K562 (cell line): Measurements from ENCODE around the gene HPS4. TPM values are rescaled to one million over a fixed set of nuclear protein-coding genes. Genes with fewer than 3 reads are reported as not detected.

Experiments
- ATAC-seq: fragments of 200-7000 bp; cut with Tn5 transposase; 3 replicates; pipeline ENCODE4 v1.9.1; 2020; ENCODE audit warnings: moderate library complexity
- BruUV-seq: library from RNA; stranded (reverse); fragments of 400-500 nt; replicated peaks from 2 replicates; lab custom pipeline; 2021; lab: Mats Ljungman, UMichigan
- CTCF ChIA-PET: fragments of 300-600 bp; formaldehyde crosslinking; extraction: SDS; loops from one replicate; lab custom pipeline; 2021; ENCODE audit warnings: low intra/inter-chr PET ratio; lab: Yijun Ruan, JAX
- POLR2A ChIA-PET: fragments of 300-600, 350-650 bp; sonication (Branson Sonifier 250); formaldehyde crosslinking; extraction: SDS; loops from one replicate; lab custom pipeline; 2021; ENCODE audit warnings: antibody characterized with exemption, inconsistent platforms; lab: Yijun Ruan, JAX
- DNase-seq, 4 experiments: peaks; one replicate each; pipeline versions ENCODE4 v3.0.0 to v3.0.0-alpha.2; 2011 to 2018; ENCODE audit warnings: low spot score in 3 of 4, mixed read lengths in 3 of 4; ENCODE audit errors: extremely low read depth in 1 of 4
- FAIRE-seq: peaks from 2 replicates; lab custom pipeline; 2011; peaks lifted over from hg19 to GRCh38; lab: Jason Lieb, UNC
- H2AFZ ChIP-seq: 2 replicates; pipeline ENCODE4 v1.6.0; 2011; ENCODE audit warnings: low read depth, low read length, control low read depth, inconsistent platforms
- H3K27ac ChIP-seq: fragments of 200-600 bp; 3 replicates; pipeline ENCODE4 v1.8.0; 2011; ENCODE audit warnings: low read depth, mild to moderate bottlenecking, control low read depth, inconsistent platforms, low read length, moderate library complexity, mixed read lengths; ENCODE audit errors: extremely low read depth
- H3K27me3 ChIP-seq, 2 experiments: fragments of 300-600 bp in 1 of 2; 2 replicates in 1 of 2; 3 replicates in 1 of 2; pipeline versions ENCODE4 v1.6.0 to v1.8.0; 2011; ENCODE audit warnings: inconsistent platforms in 2 of 2, low read length in 2 of 2, mild to moderate bottlenecking in 1 of 2, mixed read lengths in 1 of 2, moderate library complexity in 1 of 2; ENCODE audit not compliant: control insufficient read depth in 2 of 2, insufficient read depth in 2 of 2
- H3K36me3 ChIP-seq: fragments of 300-600 bp; 3 replicates; pipeline ENCODE4 v1.8.0; 2011; ENCODE audit warnings: mild to moderate bottlenecking, low read length, inconsistent platforms; ENCODE audit not compliant: control insufficient read depth, insufficient read depth
- H3K4me1 ChIP-seq, 2 experiments: fragments of 200-600 bp in 1 of 2; replicated peaks in 1 of 2; 2 replicates in 1 of 2; 3 replicates in 1 of 2; pipeline versions ENCODE4 v1.5.1 to v1.8.0; 2011; ENCODE audit warnings: inconsistent platforms in 2 of 2, low read length in 2 of 2, mild to moderate bottlenecking in 1 of 2, mixed read lengths in 1 of 2, moderate library complexity in 1 of 2; ENCODE audit not compliant: control insufficient read depth in 2 of 2, insufficient read depth in 2 of 2
- H3K4me2 ChIP-seq: 2 replicates; pipeline ENCODE4 v1.6.1; 2011; ENCODE audit warnings: low read length, control low read depth, inconsistent platforms, mixed read lengths; ENCODE audit not compliant: insufficient read depth
- H3K4me3 ChIP-seq: fragments of 200-600 bp; sonication (generic), shearing (Covaris generic); 2 replicates; pipeline ENCODE4 v1.5.1; 2016; ENCODE audit warnings: control low read depth, inconsistent platforms
- H3K79me2 ChIP-seq: fragments of 200-600 bp; 3 replicates; pipeline ENCODE4 v1.8.0; 2011; ENCODE audit warnings: low read length, inconsistent platforms; ENCODE audit not compliant: control insufficient read depth, insufficient read depth
- H3K9ac ChIP-seq, 2 experiments: 2 replicates each; pipeline versions ENCODE4 v1.6.0 to v1.6.1; 2011; ENCODE audit warnings: low read depth in 2 of 2, low read length in 2 of 2, control low read depth in 1 of 2, inconsistent platforms in 1 of 2, mild to moderate bottlenecking in 1 of 2, mixed read lengths in 1 of 2; ENCODE audit not compliant: insufficient read depth in 1 of 2
- H3K9me1 ChIP-seq: one replicate; pipeline ENCODE4 v1.6.0; 2011; ENCODE audit warnings: inconsistent platforms, mild to moderate bottlenecking, low read length, moderate library complexity; ENCODE audit not compliant: control insufficient read depth, insufficient read depth
- H3K9me3 ChIP-seq: replicated peaks from 2 replicates; pipeline ENCODE4 v1.5.1; 2011; ENCODE audit warnings: low read depth, low read length, inconsistent platforms; ENCODE audit not compliant: control insufficient read depth, insufficient read depth
- H4K20me1 ChIP-seq: replicated peaks from 2 replicates; pipeline ENCODE4 v1.6.1; 2011; ENCODE audit warnings: low read length, inconsistent platforms, mixed read lengths; ENCODE audit not compliant: control insufficient read depth, insufficient read depth
- AFF1 ChIP-seq, 2 experiments: fragments of 450-650 bp; IDR thresholded peaks; 2 replicates each; pipeline ENCODE4 v1.6.1; 2018; ENCODE audit warnings: mild to moderate bottlenecking in 2 of 2, low read depth in 1 of 2; ENCODE audit not compliant: partially characterized antibody in 2 of 2
- FOS ChIP-seq: IDR thresholded peaks from 3 replicates; pipeline ENCODE4 v1.6.1; 2011; ENCODE audit not compliant: insufficient read length; ENCODE audit errors: extremely low read depth
- KDM1A ChIP-seq, 2 experiments: fragments of 450-650 bp; IDR thresholded peaks; 2 replicates each; pipeline ENCODE4 v1.6.1; 2016; ENCODE audit warnings: mild to moderate bottlenecking in 2 of 2
- NRF1 ChIP-seq, 2 experiments: fragments of 450-650 bp; IDR thresholded peaks in 1 of 2; conservative IDR thresholded peaks in 1 of 2; 2 replicates each; pipeline ENCODE4 v1.6.1; 2014; ENCODE audit warnings: mild to moderate bottlenecking in 2 of 2
- in situ Hi-C: fragments of 300-500 bp; cut with MboI; formaldehyde crosslinking; loops from 4 replicates; pipeline ENCODE4 v1.15.0; 2018; ENCODE audit warnings: inconsistent platforms, mixed read lengths
- intact Hi-C: fragments of 100-400 bp; cut with micrococcal nuclease; formaldehyde crosslinking; loops from 2 replicates; pipeline ENCODE4 v1.14.2; 2022
- polyA plus RNA-seq, 8 experiments: library from polyadenylated mRNA; depleted of rRNA in 4 of 8; stranded (reverse) in 5 of 8; unstranded in 3 of 8; fragments of >200 nt; fragmentation: Nextera tagmentation in 2 of 8; fragmentation: Illumina TruSeq in 1 of 8; extraction: Ambion mirVana in 2 of 8; extraction: Trizol in 1 of 8; gene quantifications; 2 replicates each; pipeline versions ENCODE4 v1.2.1 to v1.2.3, GENCODE V29; 2011 to 2014; ENCODE audit warnings: inconsistent platforms in 1 of 8, missing spikeins in 1 of 8
- total RNA-seq, 7 experiments: library from RNA; depleted of rRNA in 6 of 7; stranded (reverse); fragments of >200 nt in 6 of 7; fragmentation: Illumina TruSeq in 2 of 7; extraction: Trizol in 2 of 7; gene quantifications; 2 replicates each; pipeline versions ENCODE4 v1.2.1 to v1.2.3, GENCODE V29; 2011 to 2021; ENCODE audit warnings: low replicate concordance in 1 of 7

The HPS4 gene
- total and polyA plus RNA-seq, 9 of the 15 experiments (the other 6 are each of a cell fraction or from before 2014, with no cell fraction given), result 12.8 to 29.2 (median 25.3) TPM

GRCh38 chr22:26426924-26427323 is 56.7 kb downstream of the HPS4 start:
- FAIRE-seq, result no peak
- Histone ChIP-seq H3K27me3 (peaks cover 0 to 6% of the 10 kb centered on the region in 2 experiments; a peak in 2 of 5 replicates), H3K4me2 (no peak overlapping the region), H3K9ac (no peak overlapping the region), H3K9me1 (no peaks in the 10 kb centered on the region), H3K9me3 (peaks cover 4% of the 10 kb centered on the region; the same call in 1 of the 2 replicates), H3K79me2 (no peaks in the 10 kb centered on the region), H4K20me1 (no peaks in the 10 kb centered on the region), H3K36me3 (no peaks in the 10 kb centered on the region), H2AFZ (no peak overlapping the region), H3K27ac (no peak overlapping the region), H3K4me3 (no peak overlapping the region), H3K4me1 (peaks cover 0 to 19% of the 10 kb centered on the region in 2 experiments; a peak in 2 of 5 replicates)
- DNase-seq, result no peak
- ChIA-PET CTCF (no interaction called here), POLR2A (no interaction called here)
- peak in 1 of 2 experiments; percentile 79 for TF ChIP-seq AFF1 (IDR thresholded peaks at IDR 0.05; ENCODE audit: low read depth in 1 of 2, partially characterized antibody in 2 of 2)
- TF ChIP-seq NRF1 (conservative IDR thresholded peaks at IDR 0.05 in 1 of 2, IDR thresholded peaks at IDR 0.05 in 1 of 2), result no peak
- TF ChIP-seq KDM1A (IDR thresholded peaks at IDR 0.05), result 0 out of 4 replicates have a peak, but pooled peaks of 1 of the 2 experiments have one; percentile 3
- no peak for TF ChIP-seq FOS
- BruUV-seq, result no TSS peak
- in situ Hi-C loops, result no loop called here
- no peak for ATAC-seq
- intact Hi-C loops, result no loop called here
